GM13977 (cell line): ENCODE data around the gene MAP1LC3B.

Source experiments
- DNase-seq: peaks from one replicate; pipeline ENCODE4 v3.0.0; 2012; ENCODE audit warnings: low spot score
- in situ Hi-C: fragments of 300-500 bp; cut with MboI; formaldehyde crosslinking; loops from one replicate; pipeline ENCODE4 v1.12.0; 2022; ENCODE audit warnings: low sequenced_read_pairs, low pct_unique_long_range_greater_than_20kb, mixed read lengths, inconsistent platforms; ENCODE audit not compliant: unreplicated experiment
- TF ChIP-seq, protein P1 (sequence below): IDR thresholded peaks from 2 replicates; pipeline ENCODE4 v1.5.1; 2012; ENCODE audit warnings: mild to moderate bottlenecking, control low read depth; ENCODE audit not compliant: insufficient read depth; ENCODE audit errors: extremely low read depth, missing control alignments

Gene MAP1LC3B

DNA sequence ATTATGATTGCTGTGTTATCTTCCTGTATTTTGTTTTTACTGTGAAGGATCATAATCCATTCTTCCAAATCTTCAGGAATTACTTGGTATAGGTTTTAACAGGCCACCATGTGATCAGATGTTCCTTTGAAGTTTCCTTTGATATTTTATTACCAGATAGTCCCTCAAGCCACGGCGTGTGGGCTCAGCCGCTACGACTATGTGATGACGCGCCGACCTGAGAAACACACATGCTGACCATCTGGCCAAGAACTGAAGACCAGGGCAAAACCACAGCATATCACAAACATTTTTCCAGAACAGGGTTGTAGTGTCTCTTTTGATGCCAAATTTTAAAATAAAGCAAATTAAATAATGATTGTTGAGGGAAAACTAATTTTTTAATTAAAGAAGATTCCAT is 53.4 kb downstream of the MAP1LC3B start:
- TF ChIP-seq, protein P1, sequence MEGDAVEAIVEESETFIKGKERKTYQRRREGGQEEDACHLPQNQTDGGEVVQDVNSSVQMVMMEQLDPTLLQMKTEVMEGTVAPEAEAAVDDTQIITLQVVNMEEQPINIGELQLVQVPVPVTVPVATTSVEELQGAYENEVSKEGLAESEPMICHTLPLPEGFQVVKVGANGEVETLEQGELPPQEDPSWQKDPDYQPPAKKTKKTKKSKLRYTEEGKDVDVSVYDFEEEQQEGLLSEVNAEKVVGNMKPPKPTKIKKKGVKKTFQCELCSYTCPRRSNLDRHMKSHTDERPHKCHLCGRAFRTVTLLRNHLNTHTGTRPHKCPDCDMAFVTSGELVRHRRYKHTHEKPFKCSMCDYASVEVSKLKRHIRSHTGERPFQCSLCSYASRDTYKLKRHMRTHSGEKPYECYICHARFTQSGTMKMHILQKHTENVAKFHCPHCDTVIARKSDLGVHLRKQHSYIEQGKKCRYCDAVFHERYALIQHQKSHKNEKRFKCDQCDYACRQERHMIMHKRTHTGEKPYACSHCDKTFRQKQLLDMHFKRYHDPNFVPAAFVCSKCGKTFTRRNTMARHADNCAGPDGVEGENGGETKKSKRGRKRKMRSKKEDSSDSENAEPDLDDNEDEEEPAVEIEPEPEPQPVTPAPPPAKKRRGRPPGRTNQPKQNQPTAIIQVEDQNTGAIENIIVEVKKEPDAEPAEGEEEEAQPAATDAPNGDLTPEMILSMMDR, result no peak
- in situ Hi-C loops, result no loop called here
- DNase-seq, result no peak

DNA sequence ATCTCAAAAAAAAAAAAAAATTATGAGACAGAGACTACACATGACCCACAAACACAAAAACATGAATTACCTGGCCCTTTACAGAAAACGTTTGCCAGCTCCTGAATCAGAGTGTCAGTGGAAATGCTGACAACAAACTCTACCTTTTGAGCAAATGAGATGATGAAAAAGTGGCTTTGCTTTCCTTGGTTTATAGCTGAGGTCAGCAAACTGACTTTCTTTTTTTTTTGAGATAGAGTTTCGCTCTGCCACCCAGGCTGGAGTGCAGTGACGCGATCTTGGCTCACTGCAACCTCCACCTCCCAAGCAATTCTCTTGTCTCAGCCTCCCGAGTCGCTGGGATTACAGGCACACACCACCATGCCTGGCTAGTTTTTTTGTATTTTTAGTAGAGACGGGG is 54.3 kb downstream of the MAP1LC3B start:
- TF ChIP-seq, protein P1, result no peak
- in situ Hi-C loops, result no loop called here
- DNase-seq, result no peak

DNA sequence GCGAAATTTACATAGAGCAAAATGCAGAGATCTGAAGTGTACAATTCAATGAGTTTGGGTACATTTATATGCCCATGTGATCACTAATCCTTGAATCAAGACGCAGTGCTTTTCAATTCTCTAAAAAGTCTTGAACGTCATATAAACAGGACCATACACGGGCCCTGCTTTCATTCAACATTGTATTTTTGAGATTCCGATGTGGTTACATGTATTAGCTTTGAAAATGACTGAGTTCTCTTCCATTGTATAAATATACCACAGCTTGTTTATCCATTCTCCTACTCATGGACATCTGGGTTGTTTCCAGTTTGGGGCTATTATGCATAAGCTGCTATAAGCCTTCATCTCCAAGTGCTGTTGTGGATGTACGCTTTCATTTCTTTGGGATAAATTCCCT is 55.2 kb downstream of the MAP1LC3B start:
- in situ Hi-C loops, result no loop called here
- DNase-seq, result no peak
- TF ChIP-seq, protein P1, result no peak

DNA sequence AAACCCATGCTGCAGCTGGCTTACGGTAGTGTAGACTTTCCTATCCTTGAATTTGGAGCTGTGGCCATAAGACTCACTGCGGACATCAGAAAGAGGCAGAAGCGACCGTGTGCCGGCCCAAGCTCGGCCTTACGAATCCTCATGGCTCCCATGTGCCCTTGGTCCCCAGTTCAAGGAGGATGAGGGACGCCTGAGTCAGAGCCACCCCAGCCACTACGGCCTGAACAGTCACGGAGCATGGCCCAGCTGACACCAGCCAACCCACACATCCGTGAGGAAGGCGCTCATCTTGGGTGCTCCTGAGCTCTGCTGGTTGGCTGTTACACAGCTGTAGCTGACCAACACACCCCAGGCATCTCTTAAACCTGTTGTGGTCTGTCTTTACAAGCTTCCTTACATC is 56.7 kb downstream of the MAP1LC3B start:
- no peak for DNase-seq
- in situ Hi-C loops, result no loop called here
- TF ChIP-seq, protein P1, result no peak

DNA sequence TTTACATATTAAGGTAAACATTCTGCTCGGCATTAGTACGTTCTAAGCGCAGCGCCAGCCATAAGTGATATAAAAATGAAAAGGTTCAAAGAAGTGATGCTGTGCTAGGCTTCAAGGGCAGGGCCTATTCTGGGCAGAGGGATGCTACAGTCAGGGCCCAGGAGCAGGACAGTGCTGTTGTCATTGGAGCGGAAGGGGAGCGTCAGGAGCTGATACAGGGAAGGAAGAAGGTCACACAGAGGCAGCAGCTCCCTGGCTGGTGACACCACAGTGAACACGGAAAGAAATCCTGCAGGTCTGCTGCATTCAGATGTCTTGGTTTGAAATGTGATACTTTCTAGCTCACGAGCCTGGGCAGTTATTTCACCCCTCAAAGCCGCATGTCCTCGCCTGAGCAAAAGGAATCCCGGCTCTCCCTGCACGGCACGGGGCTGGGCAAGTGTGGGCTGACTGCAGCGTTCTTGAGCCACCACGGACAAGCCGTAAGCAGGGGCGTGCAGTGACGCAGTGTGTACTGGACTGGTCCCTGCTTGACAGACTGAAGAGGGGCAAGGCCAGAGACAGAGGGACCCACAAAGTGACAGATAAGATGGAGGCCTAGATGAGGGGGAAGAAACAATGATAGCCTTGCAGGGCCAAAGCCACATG is 59.6 kb downstream of the MAP1LC3B start:
- no peak for DNase-seq
- in situ Hi-C loops, result no loop called here

DNA sequence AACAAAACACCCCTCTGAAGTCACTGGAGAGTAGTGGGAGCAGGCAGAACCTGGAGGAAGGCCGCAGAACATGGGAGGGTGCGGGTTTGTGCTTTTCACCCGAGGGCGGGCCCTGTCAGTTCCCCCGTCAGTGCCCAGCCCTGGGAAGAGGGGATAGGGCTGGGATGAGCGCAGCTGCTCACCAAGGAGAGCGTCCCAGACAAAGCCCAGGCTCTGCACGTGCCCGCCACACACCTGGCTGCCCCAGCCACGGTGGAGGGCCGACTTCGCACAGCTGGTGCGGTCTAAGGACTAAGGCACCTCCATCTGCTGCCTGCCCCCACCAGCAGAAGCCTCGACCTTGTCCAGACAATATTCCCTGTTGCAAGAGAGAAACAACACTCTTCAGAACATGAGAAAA is 61.2 kb downstream of the MAP1LC3B start:
- in situ Hi-C loops, result no loop called here
- TF ChIP-seq, protein P1, result no peak
- no peak for DNase-seq

More for the DNA sequence above, 59.6 kb downstream of the MAP1LC3B start:
- TF ChIP-seq, protein P1, result no peak
